ENCODE data around the gene PCNA. TPM values are rescaled to one million over a fixed set of nuclear protein-coding genes. Genes with fewer than 3 reads are reported as not detected.
"Not testable (repeated sequence)": the region's sequence is repeated elsewhere in the genome, so short reads cannot be mapped to it uniquely, and the experiment has no call there.

Gene PCNA
- total RNA-seq, 2 donors from 2014 or later, result 24.5 to 30.3 TPM

DNA sequence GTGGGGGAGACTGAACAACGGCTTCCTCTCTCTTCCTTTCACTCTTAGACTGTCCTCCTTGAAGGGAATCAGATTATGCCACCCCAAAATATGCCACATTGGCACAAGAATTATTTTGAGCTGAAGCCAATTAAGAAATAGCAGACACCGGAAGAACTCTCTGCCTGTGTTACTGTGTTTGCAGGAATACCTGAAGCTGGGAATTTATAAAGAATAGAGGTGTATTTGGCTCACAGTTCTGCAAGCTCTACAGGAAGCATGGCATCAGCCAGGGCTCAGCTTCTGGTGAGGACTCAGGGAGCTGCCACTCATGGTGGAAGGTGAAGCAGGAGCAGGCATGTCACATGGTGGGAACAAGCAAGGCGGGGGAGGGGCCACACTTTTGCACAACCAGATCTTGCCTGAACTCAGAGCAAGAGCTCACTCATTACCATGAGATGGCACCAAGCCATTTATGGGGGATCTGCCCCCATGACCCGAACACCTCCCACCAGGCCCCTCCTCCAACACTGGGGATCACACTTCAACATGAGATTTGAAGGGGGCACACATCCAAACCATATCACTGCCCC lies 46.0 kb downstream of the PCNA start:
- no peak for DNase-seq (ENCODE audit: low spot score)
- intact Hi-C loops (cut with DNase I), result no loop called here

DNA sequence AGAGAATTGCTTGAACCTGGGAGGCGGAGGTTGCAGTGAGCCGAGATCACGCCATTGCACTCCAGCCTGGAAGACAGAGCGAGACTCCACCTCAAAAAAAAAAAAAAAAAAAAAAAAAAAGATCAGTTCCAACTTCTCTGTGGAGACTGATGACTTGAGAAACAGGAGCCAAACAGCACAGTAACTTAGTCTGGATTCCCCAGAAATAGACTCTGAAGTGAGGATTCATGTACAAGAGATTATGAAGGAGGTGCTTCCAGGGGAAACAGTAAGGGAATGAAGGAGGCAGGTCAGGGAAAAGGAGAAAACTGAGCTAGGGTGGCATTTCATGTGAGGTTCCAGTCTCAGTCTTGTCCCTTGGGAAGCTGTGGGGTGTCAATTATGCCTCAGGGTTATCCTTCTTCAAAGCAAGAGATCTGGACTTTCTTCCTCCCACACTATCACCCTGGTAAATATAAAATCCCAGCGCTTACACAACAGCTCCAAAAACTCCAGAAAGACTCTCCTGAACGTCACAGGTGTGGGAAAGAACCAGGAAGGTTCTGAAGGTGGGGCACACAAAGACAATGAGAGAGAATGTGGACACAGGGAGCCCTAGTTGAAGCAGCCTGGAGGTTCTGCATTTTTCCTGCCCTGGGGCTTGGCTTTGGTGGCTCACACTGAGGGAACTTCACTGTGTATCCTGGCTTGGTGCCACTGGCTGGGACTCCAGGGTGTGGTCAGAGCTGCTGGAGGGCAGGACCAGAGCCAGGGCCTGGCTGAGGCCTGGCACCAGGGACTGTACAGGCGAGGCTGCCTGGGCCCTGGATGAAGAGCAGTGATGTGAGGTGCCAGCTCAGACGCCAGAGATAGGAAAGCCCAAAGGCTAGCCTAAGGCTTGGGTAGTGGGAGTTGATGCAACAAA lies 46.8 kb downstream of the PCNA start:
- intact Hi-C loops (cut with DNase I), result no loop called here

DNA sequence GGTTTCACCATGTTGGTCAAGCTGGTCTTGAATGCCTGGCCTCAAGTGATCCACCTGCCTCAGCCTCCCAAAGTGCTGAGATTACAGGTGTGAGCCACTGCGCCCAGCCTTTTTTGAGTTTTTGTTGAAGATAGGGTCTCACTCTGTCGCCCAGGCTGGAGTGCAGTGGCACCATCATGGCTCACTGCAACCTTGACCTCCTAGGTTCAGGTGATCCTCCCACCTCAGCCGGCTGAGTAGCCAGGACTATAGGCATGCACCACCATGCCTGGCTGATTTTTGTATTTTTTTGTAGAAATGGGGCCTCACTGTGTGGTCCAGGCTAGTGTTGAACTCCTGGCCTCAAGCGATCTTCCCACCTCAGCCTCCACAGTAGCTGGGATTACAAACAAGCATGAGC lies 47.8 kb downstream of the PCNA start:
- DNase-seq (ENCODE audit: low spot score); intact Hi-C loops (cut with DNase I): not testable (repeated sequence)

More for the DNA sequence above, 46.8 kb downstream of the PCNA start:
- DNase-seq (ENCODE audit: low spot score), result peak; percentile 96

DNA sequence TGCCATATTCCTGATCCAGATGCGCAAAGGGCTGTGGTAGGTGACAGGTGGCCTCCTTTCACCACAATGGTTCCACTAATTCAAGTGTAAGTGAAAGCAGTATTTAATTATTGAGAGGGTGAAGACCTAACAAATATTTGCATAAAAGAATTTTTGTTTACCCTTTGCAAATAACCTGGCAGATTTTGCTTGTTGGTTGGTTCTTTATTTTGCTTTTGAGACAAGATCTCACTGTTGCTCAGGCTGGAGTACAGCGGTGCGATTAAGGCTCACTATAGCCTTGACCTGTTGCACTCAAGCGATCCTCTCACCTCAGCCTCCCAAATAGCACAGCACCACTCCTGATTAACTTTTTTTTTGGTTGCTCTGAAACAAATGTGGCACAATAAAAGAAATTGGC lies 49.2 kb downstream of the PCNA start:
- no peak for DNase-seq (ENCODE audit: low spot score)
- intact Hi-C loops (cut with DNase I), result no loop called here

DNA sequence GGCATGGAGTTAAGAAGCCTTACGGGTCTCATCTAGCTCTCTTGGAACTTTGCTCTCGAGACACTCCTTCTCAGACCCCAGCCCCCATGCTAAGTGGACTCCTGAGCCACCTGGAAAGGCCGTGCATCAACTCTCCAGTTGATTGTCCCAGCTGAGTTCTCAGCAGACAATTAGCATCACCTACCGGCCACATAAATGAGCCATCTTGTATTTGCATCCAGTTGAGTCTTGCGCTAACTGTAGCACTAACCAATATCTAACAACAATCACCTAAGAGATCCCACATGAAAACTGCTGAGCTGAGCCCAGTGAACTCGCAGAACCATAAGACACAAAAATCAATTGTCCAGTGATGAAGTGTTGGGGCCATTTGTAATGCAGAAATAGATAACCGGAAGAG lies 49.7 kb downstream of the PCNA start:
- intact Hi-C loops (cut with DNase I), result no loop called here
- DNase-seq (ENCODE audit: low spot score), result no peak

DNA sequence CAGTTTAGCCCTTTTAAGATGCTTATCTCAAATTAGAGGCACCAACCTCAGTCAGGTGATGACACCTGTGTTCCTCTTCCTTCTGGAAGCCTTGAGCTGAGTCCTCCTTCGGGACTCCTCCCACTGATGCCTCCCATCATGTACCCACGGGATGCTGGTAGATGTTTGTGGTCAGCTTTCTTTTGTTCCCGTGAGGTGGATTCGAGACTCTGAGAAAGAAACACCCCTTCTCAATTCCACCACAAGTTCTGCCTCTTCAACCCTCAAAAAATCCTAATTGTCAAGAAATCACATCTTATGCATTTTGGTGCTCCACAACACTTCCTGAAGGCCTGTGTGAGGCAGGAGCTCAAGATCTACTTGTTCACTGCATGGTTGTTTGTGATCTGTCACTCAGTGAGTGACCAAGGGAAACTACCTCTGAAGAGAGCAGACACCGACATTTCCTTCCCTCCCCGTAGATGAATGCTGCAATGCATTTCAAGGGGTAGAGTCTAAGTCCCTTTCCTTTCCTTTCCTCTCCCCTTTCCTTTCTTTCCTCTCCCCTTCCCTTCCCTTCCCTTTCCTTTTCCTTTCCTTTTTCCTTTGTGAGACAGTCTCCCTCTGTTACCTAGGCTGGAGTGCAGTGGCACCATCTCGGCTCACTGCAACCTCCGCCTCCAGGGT lies 50.5 kb downstream of the PCNA start:
- DNase-seq (ENCODE audit: low spot score), result no peak

DNA sequence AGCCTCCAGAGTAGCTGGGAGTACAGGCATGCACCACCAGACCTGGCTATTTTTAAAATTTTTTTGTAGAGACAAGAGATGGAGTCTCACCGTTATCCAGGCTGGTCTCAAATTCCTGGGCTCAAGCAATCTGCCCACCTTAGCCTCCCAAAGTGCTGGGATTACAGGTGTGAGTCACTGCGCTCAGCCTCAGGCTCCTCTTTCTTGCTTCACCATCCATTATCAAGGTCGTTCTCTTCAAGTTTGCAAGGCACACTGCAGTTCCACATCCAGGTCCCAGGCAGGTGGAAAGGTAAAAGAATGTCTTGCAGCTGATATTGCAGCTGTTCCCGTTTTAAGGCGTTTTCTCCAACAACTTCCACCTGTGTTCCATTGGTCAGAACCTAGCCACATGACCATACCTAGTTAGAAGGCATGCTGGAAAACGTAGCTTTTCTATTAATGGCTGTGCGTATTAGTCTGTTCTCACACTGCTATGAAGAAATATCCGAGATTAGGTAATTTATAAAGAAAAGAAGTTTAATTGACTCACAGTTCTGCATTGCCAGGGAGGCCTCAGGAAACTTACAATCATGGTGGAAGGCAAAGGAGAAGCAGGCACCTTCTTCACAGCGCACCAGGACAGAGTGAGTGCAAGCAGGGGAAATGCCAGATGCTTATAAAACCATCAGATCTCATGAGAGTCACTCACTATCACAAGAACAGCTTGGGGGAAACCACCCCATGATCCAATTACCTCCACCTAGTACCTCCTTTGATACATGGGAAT lies 51.7 kb downstream of the PCNA start:
- no peak for DNase-seq (ENCODE audit: low spot score)
- intact Hi-C loops (cut with DNase I), result no loop called here

More for the DNA sequence above, 50.5 kb downstream of the PCNA start:
- intact Hi-C loops (cut with DNase I), result no loop called here

DNA sequence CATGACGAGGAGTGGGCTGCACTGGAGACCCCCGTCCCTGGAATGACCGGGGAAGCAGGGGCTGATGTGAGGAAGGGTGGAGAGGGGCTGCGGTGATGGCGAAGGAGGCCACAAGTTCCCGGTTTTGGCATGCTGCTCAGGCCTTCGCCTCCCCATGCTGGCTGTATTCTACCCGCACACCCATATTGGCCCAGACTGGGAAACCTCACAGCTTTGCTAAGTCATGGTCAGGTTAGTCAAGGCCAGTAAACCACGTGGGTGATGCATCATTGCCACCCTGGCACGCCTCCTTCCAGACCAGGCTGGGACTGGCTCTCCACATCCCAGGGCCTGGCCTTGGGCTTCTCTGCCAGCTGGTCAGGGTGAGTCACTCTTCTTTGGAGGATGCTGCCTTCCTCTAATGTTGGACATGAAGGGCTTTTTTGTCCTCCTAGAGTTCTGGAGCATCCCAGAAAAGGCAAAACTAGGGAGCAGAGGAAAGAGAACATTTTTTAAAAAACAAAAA lies 53.8 kb downstream of the PCNA start:
- peak; percentile 94 for DNase-seq (ENCODE audit: low spot score)
- intact Hi-C loops (cut with DNase I), result no loop called here

DNA sequence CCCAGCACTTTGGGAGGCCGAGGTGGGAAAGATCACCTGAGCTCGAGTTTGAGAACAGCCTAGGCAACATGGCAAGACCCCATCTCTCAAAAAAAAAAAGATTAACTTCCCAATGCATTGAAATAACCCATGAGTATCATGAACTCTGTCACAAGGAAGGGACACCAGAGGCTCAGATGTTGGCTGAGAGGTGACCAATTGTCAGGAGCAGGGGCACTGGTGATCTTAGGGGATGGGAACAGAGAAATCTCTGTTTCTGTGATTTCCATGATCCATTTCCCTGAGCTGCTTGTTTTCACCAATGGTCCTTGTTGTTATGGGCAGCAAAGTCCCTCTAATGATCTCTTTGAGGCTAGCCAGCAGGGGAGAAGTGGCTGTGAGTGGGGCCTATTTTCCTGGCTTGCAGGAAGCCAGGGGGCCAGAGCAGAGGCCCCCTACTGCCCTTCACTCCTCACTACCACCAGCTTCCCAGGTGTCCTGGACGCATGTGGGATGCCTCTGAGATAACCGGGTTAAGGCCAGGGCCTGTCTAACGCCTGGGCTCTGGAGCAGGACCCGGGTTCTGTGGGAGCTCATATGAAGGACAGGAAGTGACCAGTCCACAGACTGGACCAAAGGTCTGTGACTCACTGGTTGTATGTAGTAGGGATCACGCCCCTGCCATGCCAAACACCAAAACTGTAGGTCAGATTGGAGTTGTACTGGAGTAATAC lies 54.4 kb downstream of the PCNA start:
- DNase-seq (ENCODE audit: low spot score), result no peak
- intact Hi-C loops (cut with DNase I), result no loop called here

Other genes with a start within 250 kb of the PCNA start
- 10 to 100 TPM; 21.4 to 23.2 TPM for gene SLC23A2, start 118.4 kb downstream of the PCNA start, total RNA-seq
- gene TMEM230, start 6.9 kb downstream of the PCNA start, total RNA-seq, result 100 to 1,000 TPM; 104 to 116 TPM
- gene CDS2, start 7.0 kb upstream of the PCNA start, total RNA-seq, result 10 to 100 TPM; 53.3 to 80.7 TPM
- gene PROKR2, start 197.0 kb upstream of the PCNA start, total RNA-seq, result not detected

Measured in posterior vena cava (tissue), 2 donors.